Measurements from ENCODE around the gene ATRNL1. TPM values are rescaled to one million over a fixed set of nuclear protein-coding genes. Genes with fewer than 3 reads are reported as not detected.

The ATRNL1 gene
- total RNA-seq, 1 experiment from 2014 or later = 6.8 TPM

DNA sequence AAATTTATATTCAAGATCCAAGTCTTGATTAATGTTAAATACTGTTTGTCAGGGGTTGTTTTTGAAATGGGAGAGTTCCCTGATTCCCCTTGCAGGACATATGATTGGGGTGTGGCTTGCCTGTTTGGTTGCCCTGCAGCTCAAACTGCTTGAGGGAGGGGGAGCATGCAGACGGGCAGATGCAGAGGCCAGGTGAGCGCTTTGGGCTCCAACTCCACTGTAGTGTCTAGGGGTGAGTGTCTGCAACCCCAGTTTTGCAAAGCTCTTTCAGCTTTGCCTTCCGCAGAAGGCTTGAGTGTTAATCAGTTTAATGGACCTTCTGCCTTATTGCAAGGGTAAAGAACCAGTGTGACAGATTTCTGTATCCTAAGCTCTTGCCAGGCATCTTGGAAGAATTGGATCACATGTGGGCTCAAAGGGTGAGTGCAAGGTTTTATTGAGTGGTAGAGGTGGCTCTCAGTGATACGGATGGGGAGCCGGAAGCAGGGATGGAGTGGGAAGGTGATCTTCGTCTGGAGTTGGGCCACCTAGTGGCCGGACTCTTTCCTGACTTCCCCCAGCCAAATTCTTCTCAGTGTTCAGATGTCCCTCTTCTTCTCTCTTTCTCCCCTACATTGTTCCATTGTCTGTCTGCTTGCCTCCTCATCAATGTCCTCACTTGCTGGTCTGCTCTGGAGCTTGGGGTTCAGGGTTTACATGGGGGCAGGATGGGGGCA is 479.7 kb downstream of the ATRNL1 start:
- no peak for DNase-seq (ENCODE audit: extremely low read depth, low read depth)

GRCh38 chr10:115580239-115580638 is 487.1 kb downstream of the ATRNL1 start:
- DNase-seq (ENCODE audit: extremely low read depth, low read depth) = no peak

- no peak for DNase-seq (ENCODE audit: extremely low read depth, low read depth)
Observed at GRCh38 chr10:115593060-115593459, 499.9 kb downstream of the ATRNL1 start.

- no peak for DNase-seq (ENCODE audit: extremely low read depth, low read depth)
Observed at GRCh38 chr10:115604627-115605026, 511.5 kb downstream of the ATRNL1 start.

- DNase-seq (ENCODE audit: extremely low read depth, low read depth) = no peak
Observed at GRCh38 chr10:115606086-115606485, 512.9 kb downstream of the ATRNL1 start.

GRCh38 chr10:115606741-115607140 is 513.6 kb downstream of the ATRNL1 start:
- DNase-seq (ENCODE audit: extremely low read depth, low read depth) = no peak

GRCh38 chr10:115624448-115624847 is 531.3 kb downstream of the ATRNL1 start:
- no peak for DNase-seq (ENCODE audit: extremely low read depth, low read depth)

GRCh38 chr10:115628616-115629015 is 535.5 kb downstream of the ATRNL1 start:
- DNase-seq (ENCODE audit: extremely low read depth, low read depth) = no peak

- DNase-seq (ENCODE audit: extremely low read depth, low read depth) = no peak
Observed at GRCh38 chr10:115638246-115638645, 545.1 kb downstream of the ATRNL1 start.

DNA sequence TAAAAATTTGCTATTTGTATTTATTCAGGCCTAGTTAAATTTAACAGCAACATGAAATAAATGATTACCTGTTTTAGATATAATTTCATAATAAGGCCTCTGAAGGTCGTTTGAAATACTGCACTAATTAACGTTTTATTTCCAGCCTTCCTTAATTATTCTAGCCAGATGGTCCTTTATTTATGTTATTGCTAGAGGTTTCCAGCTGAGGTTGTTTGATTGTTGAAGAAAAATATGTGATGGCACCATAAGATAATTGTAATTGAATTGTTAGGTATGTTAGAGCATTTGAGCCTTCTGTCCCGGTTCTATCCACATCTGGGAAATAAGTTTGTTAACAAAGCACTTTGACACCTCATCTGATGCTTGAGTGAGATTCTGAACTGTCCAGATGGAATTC is 556.1 kb downstream of the ATRNL1 start:
- no peak for DNase-seq (ENCODE audit: extremely low read depth, low read depth)

DNA sequence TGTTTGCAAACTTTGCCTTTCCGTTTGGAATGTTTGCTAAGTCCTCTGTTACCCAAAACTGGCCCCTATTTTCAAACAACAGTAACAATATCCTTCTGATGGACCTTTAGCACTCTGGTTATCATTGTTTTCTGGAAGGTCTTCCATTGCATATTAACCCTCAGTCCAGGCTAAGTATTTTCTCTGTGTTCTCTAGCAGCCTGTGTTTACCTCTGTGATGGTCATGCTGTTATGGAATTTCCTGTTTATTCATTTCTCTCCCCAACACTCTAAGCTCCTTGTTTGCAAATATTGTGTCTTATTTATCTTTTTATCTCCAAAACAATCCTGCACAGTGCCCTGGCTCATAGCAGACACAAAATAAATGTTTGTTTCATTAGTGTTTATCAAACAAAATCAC is 560.3 kb downstream of the ATRNL1 start:
- DNase-seq (ENCODE audit: extremely low read depth, low read depth) = no peak

DNA sequence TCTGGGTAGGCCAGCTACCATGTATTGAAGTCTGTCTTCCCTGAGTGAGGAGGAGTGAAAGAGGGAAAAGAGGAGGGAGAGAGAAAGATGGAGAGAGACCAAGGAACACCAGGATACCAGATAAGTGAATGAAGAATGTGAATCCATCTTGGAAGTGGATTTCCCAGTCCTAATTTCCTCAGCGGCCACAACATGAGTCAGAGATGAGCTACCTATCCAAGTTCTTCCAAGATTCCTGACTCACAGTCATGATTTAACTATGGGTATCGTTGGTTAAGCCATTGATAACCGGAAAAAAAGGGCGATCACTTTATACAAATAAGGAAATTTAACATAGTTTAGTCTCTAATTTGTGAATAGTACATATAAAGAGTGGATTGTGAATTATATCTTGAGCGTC is 561.8 kb downstream of the ATRNL1 start:
- no peak for DNase-seq (ENCODE audit: extremely low read depth, low read depth)

DNA sequence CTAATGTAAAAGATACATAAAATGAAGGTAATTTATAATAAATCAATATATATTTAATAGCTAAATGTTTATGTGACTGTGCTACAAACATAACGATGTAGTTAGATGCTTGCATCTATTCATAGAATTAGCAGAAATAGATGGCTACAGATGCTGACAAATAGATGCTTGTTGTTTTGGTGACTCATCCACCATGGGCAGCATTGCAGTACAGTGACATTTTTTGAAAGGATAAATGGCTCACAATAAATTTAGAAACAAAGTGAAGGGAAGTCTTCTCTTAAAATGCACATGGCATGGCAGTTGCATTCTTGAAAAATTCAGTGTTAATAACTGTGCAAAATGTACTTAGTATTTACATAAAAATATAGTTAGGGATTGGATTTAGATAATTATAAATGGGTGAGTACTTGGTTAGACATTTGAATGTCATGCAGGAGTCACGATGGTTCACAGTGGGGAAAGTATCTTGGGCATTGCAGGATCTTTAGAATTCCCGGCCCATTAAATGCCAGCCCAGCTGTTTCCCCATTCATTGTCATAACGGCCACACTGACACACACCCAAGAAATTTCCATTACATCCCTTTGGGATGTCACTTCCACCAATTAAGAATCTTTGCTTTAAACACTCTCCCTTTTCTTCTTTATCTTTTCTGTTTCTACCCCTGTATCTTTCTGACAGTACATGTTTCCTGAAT is 564.1 kb downstream of the ATRNL1 start:
- no peak for DNase-seq (ENCODE audit: extremely low read depth, low read depth)

DNA sequence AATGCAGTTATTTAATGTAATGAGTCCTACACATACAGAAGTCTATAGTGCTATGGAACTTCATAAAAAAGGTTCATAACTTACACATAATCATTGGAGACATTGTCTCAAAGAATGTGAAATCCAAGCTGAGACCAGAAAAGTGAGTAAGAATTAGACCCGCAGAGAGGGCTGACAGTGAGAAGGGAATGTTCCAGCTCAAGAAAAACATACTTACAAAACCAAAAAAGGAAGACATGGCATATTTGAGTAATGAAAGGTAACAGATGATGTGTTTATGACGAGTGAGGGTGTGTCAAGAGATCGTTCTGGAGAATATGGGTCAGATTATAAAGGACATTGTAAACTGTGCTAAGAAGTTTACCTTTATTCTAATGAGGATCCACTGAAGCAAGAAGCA is 566.5 kb downstream of the ATRNL1 start:
- DNase-seq (ENCODE audit: extremely low read depth, low read depth) = no peak

DNA sequence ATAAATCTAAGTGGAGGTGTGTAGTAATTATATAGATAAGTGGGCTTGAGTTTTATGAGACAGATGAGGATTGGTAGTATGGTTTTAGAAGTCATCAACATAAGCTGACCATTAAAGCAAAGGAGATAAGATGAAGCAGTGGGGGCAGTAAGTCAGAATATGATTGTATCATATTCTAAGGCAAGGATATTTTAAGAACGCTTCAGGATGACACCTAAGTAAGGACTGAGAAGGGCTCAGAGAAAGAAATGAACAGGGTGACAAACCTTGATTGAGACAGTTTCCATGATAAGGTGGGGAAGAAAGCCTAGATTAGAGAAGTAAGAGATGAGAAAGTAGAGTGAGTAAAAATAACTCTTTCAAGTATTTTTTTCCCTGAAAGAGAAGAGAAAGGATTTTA is 567.2 kb downstream of the ATRNL1 start:
- no peak for DNase-seq (ENCODE audit: extremely low read depth, low read depth)

GRCh38 chr10:115662422-115662821 is 569.3 kb downstream of the ATRNL1 start:
- DNase-seq (ENCODE audit: extremely low read depth, low read depth) = no peak

DNA sequence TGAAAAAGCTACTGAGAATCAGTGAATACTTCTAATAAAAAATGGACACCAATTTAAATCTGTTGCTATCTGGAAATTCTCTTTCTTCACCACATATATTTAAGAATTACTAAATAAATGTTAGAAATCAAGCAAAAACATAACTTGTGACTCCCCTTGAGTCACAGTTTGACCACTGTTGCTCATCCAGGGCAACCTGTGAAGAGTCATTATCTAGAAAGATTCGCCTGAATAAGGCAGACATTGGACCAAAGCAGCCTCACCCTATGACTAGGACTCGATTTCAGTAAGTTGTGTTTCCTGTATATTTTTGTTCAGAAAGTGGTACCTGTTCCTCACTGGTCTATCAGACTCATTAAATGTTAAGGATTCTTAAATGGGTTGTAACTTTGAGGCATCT is 572.4 kb downstream of the ATRNL1 start:
- DNase-seq (ENCODE audit: extremely low read depth, low read depth) = no peak

- DNase-seq (ENCODE audit: extremely low read depth, low read depth) = no peak
Observed at GRCh38 chr10:115674496-115674895, 581.3 kb downstream of the ATRNL1 start.

DNA sequence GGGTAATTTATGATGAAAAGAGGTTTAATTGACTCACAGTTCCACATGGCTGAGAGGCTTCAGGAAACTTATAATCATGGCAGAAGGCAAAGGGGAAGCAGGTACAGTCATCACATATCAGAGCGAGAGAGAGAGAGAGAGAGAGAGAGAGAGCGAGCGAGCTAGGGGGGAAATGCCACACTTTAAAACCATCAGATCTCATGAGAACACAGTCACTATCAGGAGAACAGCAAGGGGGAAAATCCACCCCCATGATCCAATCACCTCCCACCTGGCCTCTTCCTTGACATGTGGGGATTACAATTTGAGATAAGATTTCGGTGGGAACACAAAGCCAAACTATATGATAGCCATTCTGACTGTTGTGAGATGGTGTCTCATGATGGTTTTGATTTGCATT is 603.6 kb downstream of the ATRNL1 start:
- DNase-seq (ENCODE audit: extremely low read depth, low read depth) = no peak

DNA sequence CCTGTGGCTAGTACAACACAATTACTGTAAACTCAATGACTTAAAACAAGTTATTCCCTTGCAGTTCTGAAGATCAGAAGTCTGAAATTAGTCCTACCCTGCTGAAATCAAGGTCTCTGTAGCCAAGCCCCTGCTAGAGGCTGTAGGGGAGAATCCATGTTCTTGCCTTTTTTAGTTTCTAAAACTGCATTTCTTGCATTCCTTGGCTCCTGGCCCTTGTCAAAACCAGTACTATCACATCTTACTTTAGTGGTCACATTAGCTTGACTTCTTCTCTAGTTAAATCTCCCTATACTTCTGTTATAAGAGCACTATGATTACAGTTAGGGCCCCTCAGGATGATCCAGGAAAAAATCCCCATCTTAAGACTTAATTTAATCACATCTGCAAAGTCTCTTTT is 612.9 kb downstream of the ATRNL1 start:
- no peak for DNase-seq (ENCODE audit: extremely low read depth, low read depth)

- peak; percentile 19 for DNase-seq (ENCODE audit: extremely low read depth, low read depth)
Observed at GRCh38 chr10:115706488-115707076, 613.4 kb downstream of the ATRNL1 start.

DNA sequence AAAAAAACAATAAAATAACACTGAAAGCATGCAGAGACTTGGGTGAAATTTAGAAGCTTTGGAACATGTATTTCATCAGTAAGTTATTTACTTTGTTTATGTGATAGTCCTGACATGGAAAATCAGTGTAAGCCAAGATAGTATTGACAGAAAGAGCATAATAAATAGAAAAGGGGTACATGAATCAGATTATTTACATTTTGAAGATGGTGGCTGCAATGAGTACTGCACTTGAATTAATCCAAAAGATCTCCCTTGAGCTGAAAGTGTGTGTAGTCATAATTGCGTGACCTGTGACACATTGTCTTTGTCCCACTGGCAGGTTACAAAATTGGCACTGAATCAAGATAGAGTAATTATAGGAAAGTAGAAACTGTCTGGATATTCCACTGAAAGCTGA is 617.0 kb downstream of the ATRNL1 start:
- no peak for DNase-seq (ENCODE audit: extremely low read depth, low read depth)

Measured in NCI-H460 (cell line).